Panc1 (cell line): ENCODE data around the gene ABHD12. TPM values are rescaled to one million over a fixed set of nuclear protein-coding genes. Genes with fewer than 3 reads are reported as not detected.

ENCODE experiments used
- ATAC-seq: fragments of 200-7000 bp; cut with Tn5 transposase; 2 replicates; pipeline ENCODE4 v1.9.1; 2020; ENCODE audit warnings: mild to moderate bottlenecking, moderate library complexity
- BruUV-seq: library from RNA; stranded (reverse); fragments of 400-500 nt; replicated peaks from 2 replicates; lab custom pipeline; 2021; lab: Mats Ljungman, UMichigan
- CTCF ChIA-PET: fragments of 300-600 bp; sonication (Branson Sonifier 250); formaldehyde crosslinking; loops from one replicate; lab custom pipeline; 2022; ENCODE audit warnings: antibody characterized with exemption; lab: Charles Lee
- POLR2A ChIA-PET: fragments of 300-600 bp; sonication (Branson Sonifier 250); formaldehyde crosslinking; loops from one replicate; lab custom pipeline; 2022; ENCODE audit warnings: antibody characterized with exemption; lab: Charles Lee
- DNase-seq: peaks from one replicate; pipeline ENCODE4 v3.0.0-alpha.2; 2010; ENCODE audit warnings: low read depth, low spot score
- H3K27ac ChIP-seq: 2 replicates; pipeline ENCODE4 v1.5.1; 2011; ENCODE audit warnings: mild to moderate bottlenecking, low read length, inconsistent platforms
- H3K27me3 ChIP-seq: fragments of 200-500 bp; sonication (Bioruptor generic); 2 replicates; pipeline ENCODE4 v1.6.0; 2014; ENCODE audit warnings: low read length, inconsistent platforms; ENCODE audit not compliant: control insufficient read depth, insufficient read depth
- H3K36me3 ChIP-seq: fragments of 200-500 bp; sonication (Bioruptor generic); 2 replicates; pipeline ENCODE4 v1.5.1; 2014; ENCODE audit warnings: inconsistent platforms, mild to moderate bottlenecking, low read length, moderate library complexity; ENCODE audit not compliant: control insufficient read depth, insufficient read depth
- H3K4me1 ChIP-seq: 2 replicates; pipeline ENCODE4 v1.5.1; 2011; ENCODE audit warnings: inconsistent platforms, mild to moderate bottlenecking, low read length, moderate library complexity; ENCODE audit not compliant: control insufficient read depth, insufficient read depth
- H3K4me3 ChIP-seq, 2 experiments: 2 replicates each; pipeline ENCODE4 v1.5.1; 2011 to 2012; ENCODE audit warnings: low read depth in 2 of 2, low read length in 2 of 2, mild to moderate bottlenecking in 2 of 2, inconsistent platforms in 1 of 2, moderate library complexity in 1 of 2
- H3K9me3 ChIP-seq: fragments of 200-500 bp; sonication (Bioruptor generic); 2 replicates; pipeline ENCODE4 v1.5.1; 2014; ENCODE audit warnings: low read depth, mild to moderate bottlenecking, inconsistent platforms, low read length, moderate library complexity; ENCODE audit not compliant: control insufficient read depth, insufficient read depth
- CTCF ChIP-seq: fragments of 450-650 bp; IDR thresholded peaks from 2 replicates; pipeline ENCODE4 v1.5.1; 2017; ENCODE audit warnings: mild to moderate bottlenecking
- POLR2AphosphoS5 ChIP-seq: IDR thresholded peaks from 2 replicates; pipeline ENCODE4 v1.6.1; 2012; ENCODE audit warnings: mild to moderate bottlenecking, low read depth, low read length, moderate library complexity
- REST ChIP-seq, 2 experiments: IDR thresholded peaks; 2 replicates each; pipeline ENCODE4 v1.6.1; 2011 to 2012; ENCODE audit warnings: low read depth in 2 of 2, control low read depth in 1 of 2, low read length in 1 of 2, mild to moderate bottlenecking in 1 of 2, moderate library complexity in 1 of 2; ENCODE audit not compliant: insufficient read depth in 1 of 2
- SIN3A ChIP-seq: IDR thresholded peaks from 2 replicates; pipeline ENCODE4 v1.6.1; 2012; ENCODE audit warnings: low read depth, mild to moderate bottlenecking, low read length, moderate library complexity, borderline replicate concordance; ENCODE audit not compliant: insufficient read depth
- TCF7L2 ChIP-seq: IDR thresholded peaks from 2 replicates; pipeline ENCODE4 v1.6.1; 2011; ENCODE audit warnings: mild to moderate bottlenecking, low read depth, low read length, inconsistent platforms
- in situ Hi-C: cut with HindIII; loops from 2 replicates; pipeline ENCODE4 v1.10.0; 2016; ENCODE audit warnings: low sequenced_read_pairs, low pct_unique_long_range_greater_than_20kb
- intact Hi-C: fragments of 100-400 bp; cut with micrococcal nuclease; formaldehyde crosslinking; loops from one replicate; pipeline ENCODE4 v1.10.0; 2022; ENCODE audit not compliant: unreplicated experiment
- total RNA-seq: library from RNA; stranded (reverse); gene quantifications from one replicate; pipeline ENCODE4 v1.2.1, GENCODE V29; 2021; ENCODE audit not compliant: unreplicated experiment

The ABHD12 gene
- total RNA-seq, 1 experiment from 2014 or later = 90.9 TPM

GRCh38 chr20:25288291-25289181 is 102.1 kb downstream of the ABHD12 start:
- no TSS peak for BruUV-seq
- no peak overlapping the region for H3K4me3 ChIP-seq
- intact Hi-C loops (no loop called here), in situ Hi-C loops (no loop called here)
- ChIA-PET CTCF (no interaction called here), POLR2A (no interaction called here)
- TF ChIP-seq POLR2AphosphoS5 (no peak), SIN3A (no peak), TCF7L2 (no peak), CTCF (no peak), REST (IDR thresholded peaks at IDR 0.05; ENCODE audit: insufficient read depth in 1 of 2, low read depth in 2 of 2, low read length in 1 of 2) (no peak)
- peaks cover 14% of the 10 kb centered on the region for H3K36me3 ChIP-seq
- H3K4me1 ChIP-seq = peaks cover under 1% of the 10 kb centered on the region; the same call in 1 of the 2 replicates
- H3K27ac ChIP-seq = no peak overlapping the region
- no peak for DNase-seq
- no peak for ATAC-seq
- H3K9me3 ChIP-seq = no peaks in the 10 kb centered on the region
- no peaks in the 10 kb centered on the region for H3K27me3 ChIP-seq

DNA sequence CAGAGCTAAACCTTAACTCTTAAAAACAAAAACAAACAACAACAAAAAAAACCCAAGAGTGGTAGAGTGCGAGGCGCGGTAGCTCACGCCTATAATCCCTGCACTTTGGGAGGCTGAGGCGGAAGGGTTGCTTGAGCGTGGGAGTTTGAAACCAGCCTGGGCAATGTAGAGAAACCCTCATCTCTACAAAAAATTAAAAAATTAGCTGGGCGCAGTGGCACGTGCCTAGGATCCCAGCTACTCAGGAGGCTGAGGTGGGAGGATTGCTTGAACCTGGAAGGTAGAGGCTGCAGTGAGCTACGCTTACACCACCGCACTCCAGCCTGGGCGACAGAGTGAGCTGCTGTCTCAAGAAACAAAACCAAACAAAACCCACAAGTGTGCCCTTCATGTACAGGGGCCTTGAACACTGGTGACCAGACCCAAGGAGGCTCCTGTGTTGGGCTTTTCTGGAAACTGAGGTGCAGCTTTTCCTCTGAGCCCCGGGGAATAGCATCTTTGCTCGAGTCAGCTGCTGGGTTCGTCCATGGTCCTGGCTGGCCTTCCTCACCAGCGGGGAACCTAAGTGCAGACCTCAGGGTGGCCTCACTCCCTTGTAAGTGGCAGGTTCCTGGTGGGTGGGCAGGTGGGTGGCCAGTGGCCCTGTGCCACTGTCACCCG is 102.9 kb downstream of the ABHD12 start:
- intact Hi-C loops (no loop called here), in situ Hi-C loops (no loop called here)
- Histone ChIP-seq H3K4me1 (no peaks in the 10 kb centered on the region), H3K4me3 (no peak overlapping the region), H3K27me3 (no peaks in the 10 kb centered on the region), H3K36me3 (peaks cover 14% of the 10 kb centered on the region), H3K27ac (no peak overlapping the region), H3K9me3 (no peaks in the 10 kb centered on the region)
- CTCF ChIA-PET = no interaction called here
- no peak for DNase-seq
- no peak for ATAC-seq
- TF ChIP-seq POLR2AphosphoS5 (no peak; the same call in 1 of the 2 replicates), REST (IDR thresholded peaks at IDR 0.05; ENCODE audit: insufficient read depth in 1 of 2, low read depth in 2 of 2, low read length in 1 of 2) (no peak), CTCF (no peak), SIN3A (no peak), TCF7L2 (no peak)
- BruUV-seq = TSS peak; percentile 50
- POLR2A ChIA-PET = no interaction called here
